Stimulated activated naive B cell treated with anti-CD40 and anti-IgM and Interleukin-4, amounts not matched to agents 10 μg/mL and 1 μg/mL and 100 μg/mL, for 72 hours (primary cell): ENCODE results near the gene NPW.

Source experiments
- ATAC-seq, 2 donors: fragments of 150-1000 bp; cut with Tn5 transposase; replicated peaks; 2 replicates each; pipeline ENCODE4 v1.10.0; 2021; ENCODE audit warnings: moderate library complexity in 1 of 2
- DNase-seq: peaks from one replicate; pipeline ENCODE4 v3.0.0; 2021
- H3K27ac Mint-ChIP-seq: one replicate; pipeline ENCODE4 v1.8.0; 2022; ENCODE audit warnings: mild to moderate bottlenecking, mixed read lengths
- H3K27me3 Mint-ChIP-seq, 2 donors: one replicate each; pipeline ENCODE4 v1.8.0; 2022; ENCODE audit warnings: mixed read lengths in 2 of 2
- H3K36me3 Mint-ChIP-seq, 2 donors: one replicate each; pipeline ENCODE4 v1.8.0; 2022; ENCODE audit warnings: mixed read lengths in 2 of 2, mild to moderate bottlenecking in 1 of 2
- H3K4me1 Mint-ChIP-seq, 2 donors: one replicate each; pipeline ENCODE4 v1.8.0; 2022; ENCODE audit warnings: mixed read lengths in 2 of 2, mild to moderate bottlenecking in 1 of 2
- H3K4me3 Mint-ChIP-seq, 2 donors: one replicate each; pipeline ENCODE4 v1.8.0; 2022; ENCODE audit warnings: mild to moderate bottlenecking in 2 of 2, mixed read lengths in 2 of 2, moderate library complexity in 1 of 2
- H3K9me3 Mint-ChIP-seq, 2 donors: one replicate each; pipeline ENCODE4 v1.8.0; 2022; ENCODE audit warnings: mixed read lengths in 2 of 2, mild to moderate bottlenecking in 1 of 2

The NPW gene

DNA sequence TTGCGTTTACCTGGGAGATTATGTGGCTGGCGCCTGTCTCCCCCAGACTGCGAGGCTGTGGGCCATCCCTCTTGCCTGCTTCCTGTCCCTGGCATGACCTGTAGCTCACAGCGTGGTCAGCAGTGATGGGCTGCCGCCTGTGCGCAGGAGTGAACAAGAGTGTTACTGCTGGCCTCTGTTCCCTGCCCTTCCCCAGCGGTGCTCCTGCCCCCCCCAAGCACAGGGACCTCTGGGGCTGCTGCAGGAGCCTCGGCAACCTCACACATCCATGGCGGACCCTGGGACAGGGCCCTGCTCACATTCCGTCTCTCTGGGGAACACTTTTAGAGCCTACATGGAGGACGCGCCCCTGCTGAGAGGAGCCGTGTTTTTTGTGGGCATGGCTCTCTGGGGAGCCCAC is 38.8 kb downstream of the NPW start:
- Mint-ChIP-seq H3K27ac (peak overlapping the region; percentile 51), H3K36me3 (peaks cover 37 to 42% of the 10 kb centered on the region in 2 donors), H3K27me3 (no peaks in the 10 kb centered on the region), H3K9me3 (no peaks in the 10 kb centered on the region), H3K4me1 (peaks cover 0 to 2% of the 10 kb centered on the region in 2 donors), H3K4me3 (no peak overlapping the region)
- ATAC-seq: no peak
- no peak for DNase-seq

- Mint-ChIP-seq H3K4me3 (no peak overlapping the region), H3K27ac (no peak overlapping the region), H3K9me3 (no peaks in the 10 kb centered on the region), H3K27me3 (no peaks in the 10 kb centered on the region), H3K36me3 (peaks cover 37 to 43% of the 10 kb centered on the region in 2 donors), H3K4me1 (peaks cover 0 to 2% of the 10 kb centered on the region in 2 donors)
- no peak for ATAC-seq
- DNase-seq: no peak
These were observed 39.3 kb downstream of the NPW start for GRCh38 chr16:2058872-2059271.

- H3K27ac Mint-ChIP-seq: no peak overlapping the region
- peaks cover 0 to 2% of the 10 kb centered on the region in 2 donors for H3K4me1 Mint-ChIP-seq
- H3K9me3 Mint-ChIP-seq: no peaks in the 10 kb centered on the region
- no peak for ATAC-seq
- no peak for DNase-seq
- H3K27me3 Mint-ChIP-seq: no peaks in the 10 kb centered on the region
- peaks cover 37 to 44% of the 10 kb centered on the region in 2 donors for H3K36me3 Mint-ChIP-seq
- no peak overlapping the region for H3K4me3 Mint-ChIP-seq
These were observed 40.8 kb downstream of the NPW start for GRCh38 chr16:2060346-2060745.

DNA sequence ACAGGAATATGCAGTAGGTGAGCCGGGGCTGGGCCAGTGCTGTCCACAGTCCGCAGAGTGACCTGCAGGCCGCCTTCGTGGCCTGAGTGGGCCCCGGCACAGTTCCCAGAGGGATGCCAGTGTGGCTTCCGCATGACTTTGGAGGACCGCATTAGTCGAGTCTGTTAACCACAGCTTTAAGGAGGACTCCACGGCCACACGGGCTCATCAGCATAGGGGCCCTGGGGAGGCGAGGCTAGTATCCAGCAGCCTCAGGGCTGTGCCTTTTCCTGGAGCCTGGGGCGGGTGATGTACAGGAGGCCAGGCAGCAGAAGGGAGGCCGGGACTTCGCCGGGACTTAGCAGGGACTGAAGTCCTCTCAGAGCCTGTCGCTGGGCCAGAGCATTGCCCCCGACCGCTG is 41.4 kb downstream of the NPW start:
- Mint-ChIP-seq H3K9me3 (peaks cover 0 to 2% of the 10 kb centered on the region in 2 donors), H3K27ac (peak overlapping the region; percentile 65), H3K27me3 (no peaks in the 10 kb centered on the region), H3K4me1 (no peaks in the 10 kb centered on the region), H3K4me3 (no peak overlapping the region), H3K36me3 (peaks cover 41 to 44% of the 10 kb centered on the region in 2 donors)
- DNase-seq (no peak), ATAC-seq (no peak)

GRCh38 chr16:2061526-2061925 is 41.9 kb downstream of the NPW start:
- Mint-ChIP-seq H3K27me3 (no peaks in the 10 kb centered on the region), H3K27ac (no peak overlapping the region), H3K9me3 (peaks cover 0 to 3% of the 10 kb centered on the region in 2 donors), H3K4me1 (no peaks in the 10 kb centered on the region), H3K4me3 (no peak overlapping the region), H3K36me3 (peaks cover 45 to 49% of the 10 kb centered on the region in 2 donors)
- DNase-seq (no peak), ATAC-seq (no peak)

DNA sequence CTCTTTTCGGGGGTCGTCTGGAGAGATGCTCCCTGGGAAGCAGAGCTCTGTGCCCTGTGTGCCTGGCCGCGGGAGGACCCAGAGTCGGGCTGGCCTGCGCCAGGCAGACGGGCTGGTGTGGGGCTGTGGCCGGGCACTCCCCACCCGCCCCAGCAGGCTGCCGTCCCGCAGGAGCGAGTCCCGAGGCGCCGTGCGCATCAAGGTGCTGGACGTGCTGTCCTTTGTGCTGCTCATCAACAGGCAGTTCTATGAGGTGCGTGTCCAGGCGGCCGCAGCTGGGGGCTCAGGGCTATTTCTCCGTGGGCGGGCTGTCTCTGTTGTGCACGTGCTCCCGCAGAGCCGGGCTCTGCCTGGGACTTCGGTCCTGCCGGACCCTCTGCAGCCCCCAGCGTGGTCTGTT is 43.2 kb downstream of the NPW start:
- no peak overlapping the region for H3K4me3 Mint-ChIP-seq
- H3K27me3 Mint-ChIP-seq: no peaks in the 10 kb centered on the region
- no peaks in the 10 kb centered on the region for H3K4me1 Mint-ChIP-seq
- ATAC-seq (no peak), DNase-seq (no peak)
- peaks cover 0 to 3% of the 10 kb centered on the region in 2 donors for H3K9me3 Mint-ChIP-seq
- peak overlapping the region; percentile 25 for H3K27ac Mint-ChIP-seq
- H3K36me3 Mint-ChIP-seq: peaks cover 49 to 51% of the 10 kb centered on the region in 2 donors

- no peak overlapping the region for H3K27ac Mint-ChIP-seq
- no peak overlapping the region for H3K4me3 Mint-ChIP-seq
- peaks cover 45 to 52% of the 10 kb centered on the region in 2 donors for H3K36me3 Mint-ChIP-seq
- no peak for DNase-seq
- H3K27me3 Mint-ChIP-seq: no peaks in the 10 kb centered on the region
- peaks cover 0 to 3% of the 10 kb centered on the region in 2 donors for H3K9me3 Mint-ChIP-seq
- no peak for ATAC-seq
- H3K4me1 Mint-ChIP-seq: no peaks in the 10 kb centered on the region
These were observed 44.3 kb downstream of the NPW start for GRCh38 chr16:2063861-2064260.

GRCh38 chr16:2064368-2064945 is 44.9 kb downstream of the NPW start:
- no peak for ATAC-seq
- no peak overlapping the region for H3K27ac Mint-ChIP-seq
- H3K9me3 Mint-ChIP-seq: peaks cover 0 to 3% of the 10 kb centered on the region in 2 donors
- DNase-seq: no peak
- no peaks in the 10 kb centered on the region for H3K27me3 Mint-ChIP-seq
- peaks cover 47 to 55% of the 10 kb centered on the region in 2 donors for H3K36me3 Mint-ChIP-seq
- H3K4me1 Mint-ChIP-seq: no peaks in the 10 kb centered on the region
- H3K4me3 Mint-ChIP-seq: no peak overlapping the region

- DNase-seq: no peak
- Mint-ChIP-seq H3K27me3 (no peaks in the 10 kb centered on the region), H3K27ac (peak overlapping the region; percentile 37), H3K9me3 (peaks cover 0 to 3% of the 10 kb centered on the region in 2 donors), H3K4me1 (peaks cover 0 to 3% of the 10 kb centered on the region in 2 donors), H3K36me3 (peaks cover 44 to 57% of the 10 kb centered on the region in 2 donors), H3K4me3 (no peak overlapping the region)
- no peak for ATAC-seq
These were observed 46.6 kb downstream of the NPW start for GRCh38 chr16:2066139-2066538.
